Immature natural killer cell (primary cell): Measurements from ENCODE around the gene BMS1. TPM values are rescaled to one million over a fixed set of nuclear protein-coding genes. Genes with fewer than 3 reads are reported as not detected.

Source experiments
- DNase-seq, 3 donors: peaks; one replicate each; pipeline ENCODE4 v3.0.0; 2022; ENCODE audit warnings: mixed read lengths in 1 of 3
- H3K27ac Mint-ChIP-seq, 6 donors: one replicate each; pipeline ENCODE4 v1.8.0; 2020; ENCODE audit warnings: mixed read lengths in 6 of 6, mild to moderate bottlenecking in 5 of 6, inconsistent platforms in 4 of 6, moderate library complexity in 3 of 6
- H3K27me3 Mint-ChIP-seq, 3 donors: one replicate each; pipeline ENCODE4 v1.8.0; 2020 to 2021; ENCODE audit warnings: low read depth in 3 of 3, mild to moderate bottlenecking in 3 of 3, mixed read lengths in 3 of 3, moderate library complexity in 3 of 3, inconsistent platforms in 1 of 3
- H3K36me3 Mint-ChIP-seq, 3 donors: one replicate each; pipeline ENCODE4 v1.8.0; 2020; ENCODE audit warnings: mixed read lengths in 3 of 3, inconsistent platforms in 2 of 3, mild to moderate bottlenecking in 2 of 3
- H3K4me1 Mint-ChIP-seq, 2 donors: one replicate each; pipeline ENCODE4 v1.8.0; 2020; ENCODE audit warnings: inconsistent platforms in 2 of 2, mild to moderate bottlenecking in 2 of 2, mixed read lengths in 2 of 2, moderate library complexity in 1 of 2
- H3K4me3 Mint-ChIP-seq, 5 donors: one replicate each; pipeline ENCODE4 v1.8.0; 2020; ENCODE audit warnings: mild to moderate bottlenecking in 5 of 5, mixed read lengths in 5 of 5, inconsistent platforms in 3 of 5, moderate library complexity in 3 of 5
- H3K9me3 Mint-ChIP-seq, 6 donors: one replicate each; pipeline ENCODE4 v1.8.0; 2020; ENCODE audit warnings: mild to moderate bottlenecking in 6 of 6, mixed read lengths in 6 of 6, inconsistent platforms in 4 of 6, moderate library complexity in 3 of 6
- polyA plus RNA-seq, 3 donors: library from polyadenylated mRNA; unstranded; fragments of 300-500 nt; fragmentation: Illumina TruSeq; gene quantifications; one replicate each; pipeline ENCODE4 v1.2.3, GENCODE V29; 2021

The BMS1 gene
- polyA plus RNA-seq, 3 donors from 2014 or later = 4.7 to 11.7 (median 6.3) TPM

DNA sequence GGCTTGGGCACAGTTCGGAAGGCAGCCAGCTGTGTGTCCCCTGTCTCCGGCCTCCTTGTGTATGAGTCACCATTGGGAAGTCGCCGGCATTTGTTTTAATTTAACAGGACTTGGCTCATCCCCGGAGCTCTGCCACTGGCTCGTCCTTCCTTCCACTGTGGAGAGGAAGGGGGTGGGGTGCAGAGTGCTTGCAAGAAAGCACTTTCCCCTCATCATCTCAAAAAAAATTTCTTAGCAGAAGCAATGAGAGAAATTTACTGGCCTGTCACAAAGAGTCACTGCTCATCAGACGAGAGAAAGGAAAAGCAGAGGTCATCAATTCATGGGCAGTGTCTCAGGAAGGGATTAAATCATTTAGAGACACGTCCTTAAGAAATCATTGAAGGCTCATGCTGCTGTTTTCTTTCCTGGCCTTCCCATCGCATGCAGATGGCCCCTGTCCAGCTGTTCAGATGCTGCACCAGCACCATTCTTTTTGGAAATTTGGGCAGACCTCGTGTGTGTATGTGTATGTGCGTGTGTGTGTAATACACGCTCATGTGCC, 93.3 kb downstream of the BMS1 start:
- Mint-ChIP-seq H3K4me1 (no peaks in the 10 kb centered on the region), H3K4me3 (no peak overlapping the region), H3K27ac (no peak overlapping the region), H3K9me3 (no peaks in the 10 kb centered on the region), H3K36me3 (no peaks in the 10 kb centered on the region), H3K27me3 (peaks cover 0 to 10% (median 2%) of the 10 kb centered on the region in 3 donors)
- DNase-seq = no peak

- H3K36me3 Mint-ChIP-seq = no peaks in the 10 kb centered on the region
- no peak overlapping the region for H3K27ac Mint-ChIP-seq
- no peak overlapping the region for H3K4me3 Mint-ChIP-seq
- no peaks in the 10 kb centered on the region for H3K4me1 Mint-ChIP-seq
- peaks cover 0 to 10% (median 2%) of the 10 kb centered on the region in 3 donors for H3K27me3 Mint-ChIP-seq
- peaks cover 0 to 4% (median under 1%) of the 10 kb centered on the region in 6 donors for H3K9me3 Mint-ChIP-seq
- no peak for DNase-seq
These were observed 93.9 kb downstream of the BMS1 start for GRCh38 chr10:42876476-42876875.

GRCh38 chr10:42876945-42877344, 94.3 kb downstream of the BMS1 start:
- DNase-seq = no peak
- Mint-ChIP-seq H3K27ac (no peak overlapping the region), H3K36me3 (peaks cover under 1% of the 10 kb centered on the region in 3 donors), H3K4me3 (no peak overlapping the region), H3K9me3 (peaks cover under 1 to 6% (median 2%) of the 10 kb centered on the region in 6 donors), H3K4me1 (no peaks in the 10 kb centered on the region), H3K27me3 (peaks cover 0 to 10% (median 2%) of the 10 kb centered on the region in 3 donors)

DNA sequence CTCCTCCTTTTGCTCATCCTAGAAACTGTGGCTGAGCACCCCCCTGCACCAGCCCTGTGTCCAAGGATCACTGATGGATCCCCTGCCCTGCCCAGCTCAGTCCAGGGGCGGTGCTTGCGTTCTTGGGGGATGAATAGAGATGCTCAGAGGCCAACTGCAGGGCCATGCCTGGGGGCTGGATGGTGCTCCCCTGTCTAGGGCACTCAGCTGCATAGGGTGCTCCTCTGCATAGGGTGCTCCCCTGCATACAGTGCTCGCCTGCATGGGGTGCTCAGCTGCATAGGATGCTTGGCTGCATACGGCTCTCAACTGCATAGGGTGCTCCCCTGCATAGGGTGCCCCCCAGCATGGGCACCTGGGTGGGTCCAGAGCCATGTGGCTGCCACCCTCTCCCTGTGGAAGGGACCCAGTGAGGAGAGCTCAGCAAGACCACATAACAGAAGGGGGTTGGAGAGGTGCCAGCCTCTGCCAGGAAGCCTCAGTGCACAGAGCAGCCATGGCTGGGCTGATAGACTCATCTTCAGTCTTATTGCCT, 95.0 kb downstream of the BMS1 start:
- Mint-ChIP-seq H3K4me3 (no peak overlapping the region), H3K4me1 (no peaks in the 10 kb centered on the region), H3K27ac (no peak overlapping the region), H3K9me3 (peaks cover 7 to 12% (median 7%) of the 10 kb centered on the region in 6 donors), H3K36me3 (peaks cover 4 to 7% (median 6%) of the 10 kb centered on the region in 3 donors), H3K27me3 (peaks cover 0 to 10% (median 2%) of the 10 kb centered on the region in 3 donors)
- no peak for DNase-seq

DNA sequence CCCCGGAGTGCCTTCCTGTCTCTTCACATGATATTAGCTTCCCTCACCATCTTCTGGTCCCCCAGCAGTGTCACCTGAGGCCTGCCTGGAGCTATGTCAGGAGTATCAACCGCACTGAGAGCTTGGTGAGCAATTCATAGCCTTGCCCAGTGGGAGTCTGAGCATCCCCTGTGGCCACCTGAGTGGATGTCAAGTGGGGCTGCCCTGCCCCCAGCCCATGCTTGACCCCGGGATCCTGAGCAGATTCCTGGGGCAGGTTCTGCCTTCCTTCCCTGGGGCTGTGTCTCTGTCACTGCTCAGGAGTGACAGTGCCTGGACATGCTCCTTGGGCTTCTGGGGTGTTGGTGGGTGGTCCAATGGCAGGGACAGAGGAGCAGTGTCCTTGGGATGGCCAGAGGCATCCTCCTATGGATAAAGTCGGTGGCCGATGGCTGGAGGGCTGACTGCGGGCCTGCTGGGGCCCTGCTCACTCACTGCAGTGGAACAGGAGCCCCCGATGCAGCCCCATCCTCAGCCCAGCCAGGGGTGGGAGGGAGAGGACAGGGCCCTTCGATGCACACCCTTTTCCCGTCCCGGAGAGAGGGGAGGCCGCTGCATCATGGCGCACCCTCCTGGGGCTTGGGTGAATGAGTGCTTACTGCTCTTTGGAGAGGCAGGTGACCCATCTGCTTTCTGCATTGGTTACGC, 95.7 kb downstream of the BMS1 start:
- H3K4me1 Mint-ChIP-seq = no peaks in the 10 kb centered on the region
- H3K4me3 Mint-ChIP-seq = no peak overlapping the region
- no peak overlapping the region for H3K27ac Mint-ChIP-seq
- peaks cover 0 to 10% (median 2%) of the 10 kb centered on the region in 3 donors for H3K27me3 Mint-ChIP-seq
- DNase-seq = no peak
- peaks cover 4 to 12% (median 9%) of the 10 kb centered on the region in 3 donors for H3K36me3 Mint-ChIP-seq
- peaks cover 7 to 16% (median 11%) of the 10 kb centered on the region in 6 donors for H3K9me3 Mint-ChIP-seq

GRCh38 chr10:42878821-42879195, 96.2 kb downstream of the BMS1 start:
- Mint-ChIP-seq H3K27me3 (peaks cover 0 to 6% (median 2%) of the 10 kb centered on the region in 3 donors), H3K36me3 (peaks cover 4 to 12% (median 9%) of the 10 kb centered on the region in 3 donors), H3K9me3 (peaks cover 7 to 16% (median 11%) of the 10 kb centered on the region in 6 donors), H3K4me1 (no peaks in the 10 kb centered on the region), H3K4me3 (no peak overlapping the region), H3K27ac (no peak overlapping the region)
- no peak for DNase-seq

GRCh38 chr10:42879380-42880254, 97.0 kb downstream of the BMS1 start:
- Mint-ChIP-seq H3K27me3 (peaks cover 0 to 5% (median 2%) of the 10 kb centered on the region in 3 donors), H3K4me3 (no peak overlapping the region), H3K4me1 (no peaks in the 10 kb centered on the region), H3K9me3 (peaks cover 7 to 16% (median 11%) of the 10 kb centered on the region in 6 donors), H3K27ac (no peak overlapping the region), H3K36me3 (peaks cover 4 to 12% (median 9%) of the 10 kb centered on the region in 3 donors)
- DNase-seq = no peak

DNA sequence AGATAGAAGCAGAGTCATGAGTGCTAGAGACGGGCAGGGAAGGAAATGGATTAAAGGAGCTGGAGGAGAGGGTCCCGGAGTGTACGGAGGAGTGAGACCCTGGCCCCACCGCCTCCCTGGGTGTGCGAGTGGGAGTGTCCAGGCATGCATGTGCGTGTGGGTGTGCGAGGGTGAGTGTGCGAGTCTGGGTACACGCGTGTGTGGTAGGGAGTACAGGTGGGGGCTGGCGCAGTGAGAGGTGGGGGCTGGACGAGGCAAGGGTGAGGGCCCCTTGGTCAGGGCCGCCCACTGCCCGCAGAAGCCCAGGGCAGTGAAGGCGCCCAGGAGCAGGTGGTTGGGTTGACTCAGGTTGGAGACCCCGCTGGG, 97.6 kb downstream of the BMS1 start:
- Mint-ChIP-seq H3K4me1 (no peaks in the 10 kb centered on the region), H3K27me3 (peaks cover 0 to 6% (median 2%) of the 10 kb centered on the region in 3 donors), H3K36me3 (peaks cover 4 to 12% (median 9%) of the 10 kb centered on the region in 3 donors), H3K27ac (no peak overlapping the region), H3K4me3 (no peak overlapping the region), H3K9me3 (peaks cover 7 to 16% (median 11%) of the 10 kb centered on the region in 6 donors)
- no peak for DNase-seq

GRCh38 chr10:42882597-42882996, 100.0 kb downstream of the BMS1 start:
- H3K9me3 Mint-ChIP-seq = peaks cover 7 to 16% (median 11%) of the 10 kb centered on the region in 6 donors

More at GRCh38 chr10:42882597-42882996, 100.0 kb downstream of the BMS1 start:
- H3K27ac Mint-ChIP-seq = no peak overlapping the region
- no peaks in the 10 kb centered on the region for H3K4me1 Mint-ChIP-seq
- peaks cover 4 to 12% (median 9%) of the 10 kb centered on the region in 3 donors for H3K36me3 Mint-ChIP-seq
- no peak overlapping the region for H3K4me3 Mint-ChIP-seq
- peaks cover 0 to 6% (median 2%) of the 10 kb centered on the region in 3 donors for H3K27me3 Mint-ChIP-seq
- DNase-seq = no peak

Other genes with a start within 250 kb of the BMS1 start
- 10 to 100 TPM in 1 of 3 donors, 1 to 10 TPM in 2; 9.4 to 13.6 (median 9.6) TPM for gene ZNF33B, start 144.2 kb upstream of the BMS1 start, polyA plus RNA-seq